ENCODE results near the gene C13orf46.

C13orf46 gene

DNA sequence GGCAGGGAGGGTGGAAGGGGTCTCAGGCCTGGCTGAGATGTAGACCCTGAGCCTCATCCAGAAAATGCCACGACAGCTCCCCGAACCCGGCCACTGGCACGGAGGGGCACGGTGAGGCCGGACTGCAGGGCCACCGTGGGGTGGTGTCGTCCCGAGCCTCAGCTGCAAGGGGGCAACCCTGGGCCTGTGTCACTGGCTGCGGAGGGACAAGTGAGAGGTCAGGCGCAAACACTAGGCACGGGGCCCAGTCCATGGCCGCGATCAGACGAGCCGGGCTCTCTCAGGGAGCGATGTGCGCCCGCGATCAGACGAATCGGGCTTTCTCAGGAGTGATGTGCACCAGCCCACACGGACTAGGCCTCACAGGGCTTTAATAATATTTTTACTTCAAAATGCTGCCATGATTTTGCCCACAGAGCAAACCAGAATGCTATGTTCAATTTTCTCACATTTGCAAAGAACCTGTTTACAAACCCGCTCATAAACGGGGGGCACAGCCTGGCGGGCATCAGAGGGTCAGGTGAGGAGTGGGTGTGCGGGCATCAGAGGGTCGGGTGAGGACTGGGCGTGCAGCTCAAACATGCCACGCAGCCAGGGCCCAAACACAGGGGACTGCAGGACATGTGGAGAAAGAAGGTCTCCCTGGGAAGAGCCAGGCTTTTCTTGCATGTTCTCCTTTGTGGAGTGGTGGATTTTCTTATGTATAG lies 42.6 kb upstream of the C13orf46 start:
- no peak overlapping the region for H3K27ac ChIP-seq (ENCODE audit: low read depth, low read length)
- no peaks in the 10 kb centered on the region for H3K27me3 ChIP-seq (ENCODE audit: control insufficient read depth, insufficient read depth, low read length)
- no peak overlapping the region for H3K9ac ChIP-seq (ENCODE audit: low read depth, low read length)
- H3K4me3 ChIP-seq (ENCODE audit: low read depth, low read length) = no peak overlapping the region
- no peaks in the 10 kb centered on the region for H3K9me3 ChIP-seq (ENCODE audit: control insufficient read depth, insufficient read depth, low read length)
- no peaks in the 10 kb centered on the region for H3K4me1 ChIP-seq (ENCODE audit: control insufficient read depth, insufficient read depth, low read length)
- peaks cover 8% of the 10 kb centered on the region for H3K36me3 ChIP-seq (ENCODE audit: control insufficient read depth, insufficient read depth, low read length)

- Histone ChIP-seq H3K27me3 (ENCODE audit: control insufficient read depth, insufficient read depth, low read length) (no peaks in the 10 kb centered on the region), H3K9me3 (ENCODE audit: control insufficient read depth, insufficient read depth, low read length) (no peaks in the 10 kb centered on the region), H3K4me1 (ENCODE audit: control insufficient read depth, insufficient read depth, low read length) (no peaks in the 10 kb centered on the region), H3K9ac (ENCODE audit: low read depth, low read length) (no peak overlapping the region), H3K27ac (ENCODE audit: low read depth, low read length) (no peak overlapping the region), H3K4me3 (ENCODE audit: low read depth, low read length) (no peak overlapping the region), H3K36me3 (ENCODE audit: control insufficient read depth, insufficient read depth, low read length) (peaks cover 8% of the 10 kb centered on the region)
These were observed 42.1 kb upstream of the C13orf46 start for GRCh38 chr13:114015969-114016295.

DNA sequence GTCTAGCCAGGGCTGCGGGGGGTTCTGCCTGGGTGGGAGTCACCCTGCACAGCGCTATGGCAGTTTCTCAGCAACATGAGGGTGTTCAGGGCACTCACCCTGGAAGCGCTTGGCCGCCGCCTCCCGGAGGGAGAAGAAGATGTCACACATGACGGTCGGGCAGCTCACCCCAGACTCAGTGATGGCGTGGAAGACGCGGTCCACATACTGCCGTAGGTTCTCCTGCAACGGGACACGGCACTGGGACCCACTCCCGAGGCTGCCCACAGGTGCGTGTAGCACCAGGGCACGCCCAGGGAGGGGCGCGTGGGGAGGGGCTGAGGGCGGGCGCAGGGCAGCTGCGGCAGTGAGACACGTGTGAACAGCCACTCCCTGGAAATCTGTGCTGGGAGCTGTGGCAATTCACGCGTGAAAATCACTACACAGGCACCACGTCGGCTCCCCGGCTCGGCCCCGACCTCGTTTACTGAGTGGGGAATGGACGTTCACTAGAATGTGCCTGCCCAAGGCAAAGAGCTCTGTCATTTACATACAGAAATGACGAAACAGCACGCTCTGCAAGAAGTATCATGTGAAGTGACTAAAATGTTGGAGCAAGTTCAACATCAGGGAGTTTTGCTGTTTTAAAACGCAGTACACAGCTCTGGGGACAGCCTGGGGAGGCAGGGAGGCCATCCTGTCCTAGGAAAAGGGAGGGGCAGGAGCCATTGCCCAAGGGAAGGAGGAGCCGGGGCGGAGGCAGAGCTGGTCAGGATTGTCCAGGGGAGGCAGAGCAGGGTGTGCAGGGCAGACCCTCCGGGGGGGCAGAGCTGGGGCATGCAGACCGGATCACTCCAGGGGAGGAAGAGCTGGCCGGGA lies 41.5 kb upstream of the C13orf46 start:
- H3K4me1 ChIP-seq (ENCODE audit: control insufficient read depth, insufficient read depth, low read length) = no peaks in the 10 kb centered on the region
- peaks cover 7% of the 10 kb centered on the region for H3K36me3 ChIP-seq (ENCODE audit: control insufficient read depth, insufficient read depth, low read length)
- H3K4me3 ChIP-seq (ENCODE audit: low read depth, low read length) = no peak overlapping the region
- no peaks in the 10 kb centered on the region for H3K27me3 ChIP-seq (ENCODE audit: control insufficient read depth, insufficient read depth, low read length)
- no peaks in the 10 kb centered on the region for H3K9me3 ChIP-seq (ENCODE audit: control insufficient read depth, insufficient read depth, low read length)
- H3K27ac ChIP-seq (ENCODE audit: low read depth, low read length) = no peak overlapping the region
- no peak overlapping the region for H3K9ac ChIP-seq (ENCODE audit: low read depth, low read length)

GRCh38 chr13:114013952-114014629 lies 40.2 kb upstream of the C13orf46 start:
- no peaks in the 10 kb centered on the region for H3K9me3 ChIP-seq (ENCODE audit: control insufficient read depth, insufficient read depth, low read length)
- no peak overlapping the region for H3K27ac ChIP-seq (ENCODE audit: low read depth, low read length)
- H3K4me1 ChIP-seq (ENCODE audit: control insufficient read depth, insufficient read depth, low read length) = no peaks in the 10 kb centered on the region
- H3K4me3 ChIP-seq (ENCODE audit: low read depth, low read length) = no peak overlapping the region
- no peak overlapping the region for H3K9ac ChIP-seq (ENCODE audit: low read depth, low read length)
- peaks cover 15% of the 10 kb centered on the region; the same call in 1 of the 2 replicates for H3K36me3 ChIP-seq (ENCODE audit: control insufficient read depth, insufficient read depth, low read length)
- H3K27me3 ChIP-seq (ENCODE audit: control insufficient read depth, insufficient read depth, low read length) = no peaks in the 10 kb centered on the region

GRCh38 chr13:114013336-114013735 lies 39.5 kb upstream of the C13orf46 start:
- H3K27me3 ChIP-seq (ENCODE audit: control insufficient read depth, insufficient read depth, low read length) = no peaks in the 10 kb centered on the region
- no peaks in the 10 kb centered on the region for H3K4me1 ChIP-seq (ENCODE audit: control insufficient read depth, insufficient read depth, low read length)
- H3K27ac ChIP-seq (ENCODE audit: low read depth, low read length) = no peak overlapping the region
- no peaks in the 10 kb centered on the region for H3K9me3 ChIP-seq (ENCODE audit: control insufficient read depth, insufficient read depth, low read length)
- no peak overlapping the region for H3K4me3 ChIP-seq (ENCODE audit: low read depth, low read length)
- H3K36me3 ChIP-seq (ENCODE audit: control insufficient read depth, insufficient read depth, low read length) = peaks cover 18% of the 10 kb centered on the region; the same call in 1 of the 2 replicates
- H3K9ac ChIP-seq (ENCODE audit: low read depth, low read length) = no peak overlapping the region

DNA sequence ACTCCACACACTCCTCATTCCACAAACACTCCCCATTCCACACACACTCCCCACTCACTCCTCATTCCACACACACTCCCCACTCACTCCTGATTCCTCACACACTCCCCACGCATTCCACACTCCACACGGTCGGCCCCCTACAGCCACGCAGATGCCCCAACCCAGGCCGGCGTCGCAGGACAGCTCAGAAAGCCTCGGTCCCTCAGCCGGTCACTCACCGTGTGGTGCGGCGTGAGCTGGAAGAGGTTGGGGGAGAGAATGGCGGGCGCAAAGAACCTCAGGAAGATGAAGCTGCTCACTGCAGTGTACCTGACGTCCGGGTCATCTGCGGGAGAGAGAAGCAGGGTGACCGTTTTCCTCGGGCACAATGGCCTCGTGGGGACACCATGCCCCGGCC lies 39.0 kb upstream of the C13orf46 start:
- H3K36me3 ChIP-seq (ENCODE audit: control insufficient read depth, insufficient read depth, low read length) = peaks cover 18% of the 10 kb centered on the region; the same call in 1 of the 2 replicates
- no peaks in the 10 kb centered on the region for H3K4me1 ChIP-seq (ENCODE audit: control insufficient read depth, insufficient read depth, low read length)
- H3K4me3 ChIP-seq (ENCODE audit: low read depth, low read length) = no peak overlapping the region
- H3K9me3 ChIP-seq (ENCODE audit: control insufficient read depth, insufficient read depth, low read length) = no peaks in the 10 kb centered on the region
- H3K27ac ChIP-seq (ENCODE audit: low read depth, low read length) = no peak overlapping the region
- no peaks in the 10 kb centered on the region for H3K27me3 ChIP-seq (ENCODE audit: control insufficient read depth, insufficient read depth, low read length)
- no peak overlapping the region for H3K9ac ChIP-seq (ENCODE audit: low read depth, low read length)

GRCh38 chr13:114012141-114012540 lies 38.3 kb upstream of the C13orf46 start:
- Histone ChIP-seq H3K27ac (ENCODE audit: low read depth, low read length) (no peak overlapping the region), H3K27me3 (ENCODE audit: control insufficient read depth, insufficient read depth, low read length) (no peaks in the 10 kb centered on the region), H3K4me1 (ENCODE audit: control insufficient read depth, insufficient read depth, low read length) (no peaks in the 10 kb centered on the region), H3K9me3 (ENCODE audit: control insufficient read depth, insufficient read depth, low read length) (no peaks in the 10 kb centered on the region), H3K4me3 (ENCODE audit: low read depth, low read length) (no peak overlapping the region), H3K9ac (ENCODE audit: low read depth, low read length) (no peak overlapping the region), H3K36me3 (ENCODE audit: control insufficient read depth, insufficient read depth, low read length) (peaks cover 18% of the 10 kb centered on the region; the same call in 1 of the 2 replicates)

DNA sequence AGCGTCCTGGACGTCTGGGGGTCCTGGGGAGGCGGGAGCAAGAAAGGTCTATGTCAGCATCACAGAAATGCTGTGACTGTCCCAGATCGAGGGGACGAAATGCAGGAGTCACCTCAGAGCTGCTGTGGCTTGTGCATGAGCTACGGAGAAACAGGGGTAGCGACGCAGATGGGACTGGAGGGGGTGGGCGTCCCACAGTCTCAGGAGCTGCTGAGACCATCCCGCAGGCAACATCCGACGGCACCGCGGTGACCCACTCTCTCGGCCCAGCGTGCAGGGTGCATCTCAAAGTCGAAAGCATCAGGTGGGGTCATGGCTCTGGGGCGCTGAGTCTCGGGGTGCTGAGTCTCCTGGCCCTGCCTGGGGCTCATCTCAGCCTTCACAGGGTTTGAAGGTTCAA lies 37.4 kb upstream of the C13orf46 start:
- Histone ChIP-seq H3K9ac (ENCODE audit: low read depth, low read length) (no peak overlapping the region), H3K9me3 (ENCODE audit: control insufficient read depth, insufficient read depth, low read length) (no peaks in the 10 kb centered on the region), H3K27ac (ENCODE audit: low read depth, low read length) (no peak overlapping the region), H3K27me3 (ENCODE audit: control insufficient read depth, insufficient read depth, low read length) (no peaks in the 10 kb centered on the region), H3K36me3 (ENCODE audit: control insufficient read depth, insufficient read depth, low read length) (peaks cover 14% of the 10 kb centered on the region; the same call in 1 of the 2 replicates), H3K4me1 (ENCODE audit: control insufficient read depth, insufficient read depth, low read length) (no peaks in the 10 kb centered on the region), H3K4me3 (ENCODE audit: low read depth, low read length) (no peak overlapping the region)

DNA sequence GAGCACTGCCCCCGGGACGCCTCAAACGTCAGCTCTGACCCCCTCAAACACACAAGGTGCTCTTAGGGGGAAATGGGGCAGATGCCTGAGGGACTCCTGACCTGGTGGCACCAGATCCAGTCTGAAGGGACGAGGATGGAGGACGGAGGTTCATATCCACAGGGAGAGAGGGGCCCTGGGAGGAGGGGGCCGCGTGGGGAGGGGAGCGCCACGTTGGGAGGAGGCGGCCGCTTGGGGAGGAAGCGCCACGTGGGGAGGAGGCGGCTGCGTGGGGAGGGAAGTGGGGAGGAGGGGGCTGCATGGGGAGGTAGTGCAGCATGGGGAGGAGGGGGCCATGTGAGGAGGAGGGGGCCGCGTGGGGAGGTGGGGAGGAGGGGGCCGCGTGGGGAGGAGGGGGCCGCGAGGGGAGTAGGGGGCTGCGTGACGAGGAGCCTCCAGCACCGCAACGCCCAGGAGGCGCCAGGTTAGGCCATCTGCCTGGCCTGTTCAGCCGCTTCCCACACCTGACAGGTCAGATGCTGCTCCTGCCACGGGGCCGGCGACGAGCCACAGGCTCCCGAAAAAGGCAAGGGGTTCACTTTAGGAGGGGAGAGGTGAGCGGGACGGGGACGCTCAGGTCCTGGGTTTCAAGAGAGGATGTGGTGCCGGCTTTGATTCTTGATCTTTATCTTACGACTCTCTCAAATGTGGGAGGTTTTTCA lies 36.7 kb upstream of the C13orf46 start:
- Histone ChIP-seq H3K4me1 (ENCODE audit: control insufficient read depth, insufficient read depth, low read length) (no peaks in the 10 kb centered on the region), H3K9me3 (ENCODE audit: control insufficient read depth, insufficient read depth, low read length) (no peaks in the 10 kb centered on the region), H3K36me3 (ENCODE audit: control insufficient read depth, insufficient read depth, low read length) (peaks cover 14% of the 10 kb centered on the region; the same call in 1 of the 2 replicates), H3K27ac (ENCODE audit: low read depth, low read length) (no peak overlapping the region), H3K4me3 (ENCODE audit: low read depth, low read length) (no peak overlapping the region), H3K9ac (ENCODE audit: low read depth, low read length) (no peak overlapping the region), H3K27me3 (ENCODE audit: control insufficient read depth, insufficient read depth, low read length) (no peaks in the 10 kb centered on the region)

DNA sequence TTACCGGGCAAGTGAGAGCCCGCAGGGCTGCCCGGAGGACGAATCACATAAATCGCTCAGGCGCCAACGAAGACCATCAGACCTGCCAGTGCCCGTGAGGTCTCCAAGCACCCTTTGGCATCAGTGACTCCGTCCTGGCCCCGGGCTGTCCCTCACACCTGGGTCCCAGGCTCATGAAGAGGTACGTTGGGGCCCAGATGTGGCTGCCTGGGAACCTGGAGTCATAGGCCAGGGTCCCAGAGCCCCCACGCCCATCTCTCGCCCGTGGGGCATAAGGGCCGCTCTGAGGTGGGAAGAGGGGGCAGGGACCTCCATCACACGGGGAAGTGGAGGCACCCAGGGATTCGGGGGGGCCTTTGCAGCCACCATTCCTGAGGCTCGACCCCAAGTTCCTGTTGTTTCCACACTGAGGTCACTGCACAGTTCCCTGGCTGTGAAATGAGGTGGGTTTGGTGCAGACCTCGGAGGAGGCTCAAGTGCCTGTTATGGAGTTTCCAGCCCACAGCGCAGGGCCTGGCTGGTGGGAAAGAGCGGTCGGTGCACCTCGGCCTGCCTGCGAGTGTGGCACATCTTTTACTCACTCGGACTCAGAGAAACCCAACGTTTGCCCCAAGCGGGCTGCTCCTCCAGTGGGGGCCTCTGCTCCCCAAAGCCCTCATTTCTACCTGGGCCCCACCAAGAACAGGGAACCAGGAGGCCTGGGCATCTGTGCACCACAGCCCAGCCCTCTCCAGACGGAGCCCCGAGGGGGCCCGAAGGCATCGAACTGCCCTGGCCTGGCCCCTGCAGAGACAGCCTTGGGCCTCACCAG lies 35.9 kb upstream of the C13orf46 start:
- no peaks in the 10 kb centered on the region for H3K4me1 ChIP-seq (ENCODE audit: control insufficient read depth, insufficient read depth, low read length)
- H3K27me3 ChIP-seq (ENCODE audit: control insufficient read depth, insufficient read depth, low read length) = no peaks in the 10 kb centered on the region
- no peak overlapping the region for H3K9ac ChIP-seq (ENCODE audit: low read depth, low read length)
- H3K4me3 ChIP-seq (ENCODE audit: low read depth, low read length) = no peak overlapping the region
- H3K36me3 ChIP-seq (ENCODE audit: control insufficient read depth, insufficient read depth, low read length) = peaks cover 14% of the 10 kb centered on the region; the same call in 1 of the 2 replicates
- no peak overlapping the region for H3K27ac ChIP-seq (ENCODE audit: low read depth, low read length)
- no peaks in the 10 kb centered on the region for H3K9me3 ChIP-seq (ENCODE audit: control insufficient read depth, insufficient read depth, low read length)

All from HUES48 (cell line).